Erythroblast (primary cell): ENCODE data around the gene MAP2K4.
"Not testable (repeated sequence)": the region's sequence is repeated elsewhere in the genome, so short reads cannot be mapped to it uniquely, and the experiment has no call there.

Experiments used
- DNase-seq, 2 experiments: peaks; one replicate each; lab custom pipeline; 2025; lab: John Stamatoyannopoulos, UW
- GATA1 ChIP-seq: IDR thresholded peaks from 2 replicates; pipeline ENCODE4 v1.6.1; 2011; ENCODE audit warnings: low read depth, mild to moderate bottlenecking, control low read depth, low read length, moderate library complexity
- POLR2A ChIP-seq: IDR thresholded peaks from 2 replicates; pipeline ENCODE4 v1.6.1; 2011; ENCODE audit warnings: mild to moderate bottlenecking, low read length

The MAP2K4 gene

DNA sequence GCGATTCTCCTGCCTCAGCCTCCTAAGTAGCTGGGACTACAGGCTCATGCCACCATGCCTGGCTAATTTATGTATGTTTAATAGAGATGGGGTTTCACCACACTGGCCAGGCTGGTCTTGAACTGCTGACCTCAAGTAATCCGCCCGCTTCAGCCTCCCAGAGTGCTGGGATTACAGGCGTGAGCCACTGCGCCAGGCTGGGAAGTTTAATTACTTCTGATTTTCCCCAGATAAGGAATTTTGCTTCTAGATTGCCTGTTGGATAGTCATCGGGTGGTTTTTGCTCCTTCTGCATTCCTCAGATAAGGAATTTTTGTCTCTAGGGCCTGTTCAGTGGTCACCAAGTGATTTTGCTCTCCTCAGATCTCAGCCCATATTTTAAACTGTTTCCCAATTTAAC lies 112.5 kb downstream of the MAP2K4 start:
- TF ChIP-seq POLR2A (no peak), GATA1 (no peak)
- no peak for DNase-seq

GRCh38 chr17:12134101-12134500 lies 113.4 kb downstream of the MAP2K4 start:
- TF ChIP-seq POLR2A = no peak
- no peak for TF ChIP-seq GATA1
- no peak for DNase-seq

DNA sequence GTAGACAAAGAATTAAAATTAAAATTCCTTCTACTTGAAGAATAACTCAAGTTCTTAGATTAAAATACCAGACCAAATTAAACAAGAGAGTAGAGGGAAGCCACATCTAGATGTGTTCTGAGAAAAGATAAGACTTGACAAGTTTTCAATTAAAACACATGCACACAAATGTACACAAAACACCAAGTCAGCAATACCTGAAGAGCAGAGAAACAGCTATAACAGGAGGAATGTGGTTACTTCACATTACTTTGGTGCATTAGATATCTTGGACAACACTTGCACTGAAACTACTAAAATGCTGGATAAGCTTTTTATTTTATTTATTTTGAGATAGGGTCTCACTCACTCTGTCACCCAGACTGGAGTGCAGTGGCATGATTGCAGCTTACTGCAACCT lies 113.9 kb downstream of the MAP2K4 start:
- DNase-seq = no peak
- TF ChIP-seq POLR2A (no peak), GATA1 (no peak)

DNA sequence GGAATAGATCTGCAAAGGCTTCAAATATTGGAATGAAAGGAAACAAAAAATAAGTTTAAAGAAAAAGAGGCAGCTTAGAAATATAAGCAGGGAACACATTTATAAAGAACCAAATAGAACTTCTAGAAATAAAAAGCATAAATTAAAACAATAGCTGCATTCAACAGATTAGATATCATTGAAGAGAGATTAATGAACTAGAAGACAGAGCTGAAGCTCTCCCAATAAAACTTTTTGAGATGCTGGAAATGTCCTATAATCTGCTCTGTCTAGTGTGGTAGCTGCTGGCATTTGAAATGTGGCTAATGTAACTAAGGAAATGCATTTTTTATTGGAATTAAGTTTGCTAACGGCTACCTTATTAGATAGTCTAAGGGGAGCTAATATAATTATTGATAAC lies 115.6 kb downstream of the MAP2K4 start:
- DNase-seq = no peak
- no peak for TF ChIP-seq GATA1
- TF ChIP-seq POLR2A = no peak

GRCh38 chr17:12136646-12137045 lies 116.0 kb downstream of the MAP2K4 start:
- TF ChIP-seq POLR2A = no peak
- no peak for TF ChIP-seq GATA1
- no peak for DNase-seq

DNA sequence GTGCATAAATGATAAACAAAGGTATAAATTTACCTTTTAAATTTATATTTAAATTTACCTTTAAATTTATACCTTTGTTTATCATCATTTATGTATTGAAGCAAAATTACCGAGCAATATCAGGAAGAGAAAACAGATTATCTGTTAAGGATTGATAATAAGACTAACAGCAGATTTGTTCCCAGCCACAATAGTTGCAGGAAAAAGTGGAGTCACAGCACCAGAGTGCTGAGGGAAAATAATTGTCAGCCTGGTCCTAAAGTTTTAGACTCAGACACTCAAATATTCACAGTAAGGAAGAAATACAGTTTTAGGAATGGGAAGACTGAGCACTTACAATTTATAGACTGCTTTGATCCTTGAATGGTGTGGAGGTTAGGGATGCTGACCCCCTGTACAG lies 117.2 kb downstream of the MAP2K4 start:
- DNase-seq = no peak
- TF ChIP-seq POLR2A (no peak), GATA1 (no peak)

GRCh38 chr17:12140685-12141084 lies 120.0 kb downstream of the MAP2K4 start:
- no peak for TF ChIP-seq GATA1
- TF ChIP-seq POLR2A = no peak
- DNase-seq = no peak

- DNase-seq = not testable (repeated sequence)
Measured at GRCh38 chr17:12162187-12162586, 141.5 kb downstream of the MAP2K4 start.

- no peak for DNase-seq
- no peak for TF ChIP-seq POLR2A
- no peak for TF ChIP-seq GATA1
Measured at GRCh38 chr17:12164085-12164484, 143.4 kb downstream of the MAP2K4 start.

DNA sequence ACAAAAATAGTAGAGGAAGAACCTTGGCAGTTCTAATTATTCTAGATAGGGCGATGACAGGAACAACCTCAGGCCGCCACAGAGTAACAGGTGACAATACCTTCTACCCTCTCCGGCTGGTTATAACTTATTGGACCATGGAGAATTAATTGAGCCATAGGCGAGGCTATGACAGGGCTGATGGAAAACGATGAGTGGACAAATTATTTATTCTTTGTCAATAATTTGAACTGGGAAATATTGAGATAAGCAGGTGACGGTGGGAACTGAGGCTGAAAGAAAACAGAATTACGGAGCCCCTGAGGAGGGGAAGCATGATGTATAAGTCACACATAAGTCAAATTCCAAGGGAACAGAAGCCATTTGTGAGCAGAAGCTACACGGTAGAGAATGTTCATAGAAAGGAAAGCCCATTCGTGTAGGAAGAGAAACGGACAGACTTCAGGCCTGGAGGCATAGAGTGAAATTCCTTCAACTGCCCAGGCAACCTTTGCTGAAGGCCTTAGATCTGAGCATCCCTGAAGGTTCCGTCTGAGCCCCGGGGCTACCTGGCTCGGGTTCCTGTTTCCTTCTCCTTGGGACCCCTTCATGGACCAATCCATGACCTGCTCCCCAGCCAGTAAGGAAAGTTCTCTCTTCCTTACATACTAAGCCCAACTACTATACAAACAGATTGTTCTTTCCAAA lies 158.1 kb downstream of the MAP2K4 start:
- TF ChIP-seq POLR2A (no peak), GATA1 (no peak)
- DNase-seq = no peak

DNA sequence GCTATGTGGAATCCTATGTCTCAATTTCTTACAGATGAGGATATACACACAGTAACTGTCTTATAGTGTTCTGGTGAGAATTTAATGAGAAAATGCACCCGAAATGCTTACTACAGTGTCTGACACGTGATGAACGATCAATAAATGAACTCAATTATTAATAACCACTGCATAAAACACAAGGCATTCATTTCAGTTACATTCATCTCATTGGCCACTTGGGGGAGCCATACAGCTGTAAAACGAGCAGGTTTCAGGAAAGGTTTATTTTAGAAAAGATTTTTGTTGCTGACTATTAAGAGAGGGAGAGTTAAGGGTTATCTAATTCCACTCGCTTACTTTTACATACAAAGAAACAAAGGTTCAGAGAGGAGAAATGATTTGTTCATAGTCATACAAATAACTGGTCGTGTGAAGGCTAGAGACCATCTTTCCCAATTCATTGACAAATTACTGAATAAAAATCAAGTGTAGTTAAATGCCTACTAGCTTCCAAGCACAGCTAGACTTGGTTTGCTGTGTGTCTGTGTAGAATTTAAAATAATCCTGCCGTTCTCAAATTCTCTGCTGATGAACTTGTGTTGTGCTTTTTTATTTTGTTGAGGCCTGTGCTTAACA lies 160.1 kb downstream of the MAP2K4 start:
- DNase-seq = peak; percentile 49 to 69
- no peak for TF ChIP-seq GATA1
- TF ChIP-seq POLR2A = no peak

- TF ChIP-seq POLR2A (no peak), GATA1 (no peak)
Measured at GRCh38 chr17:12187658-12188057, 167.0 kb downstream of the MAP2K4 start.

GRCh38 chr17:12193144-12193735 lies 172.6 kb downstream of the MAP2K4 start:
- TF ChIP-seq GATA1 (no peak), POLR2A (no peak)
- no peak for DNase-seq

More at GRCh38 chr17:12187658-12188057, 167.0 kb downstream of the MAP2K4 start:
- no peak for DNase-seq
